CD4-positive, alpha-beta T cell treated with Interleukin-17A for 1 hour (primary cell): Measurements from ENCODE around the gene SRPX.

ENCODE experiments used
- DNase-seq: peaks from one replicate; pipeline ENCODE4 v3.0.0-alpha.2; 2020

The SRPX gene

DNA sequence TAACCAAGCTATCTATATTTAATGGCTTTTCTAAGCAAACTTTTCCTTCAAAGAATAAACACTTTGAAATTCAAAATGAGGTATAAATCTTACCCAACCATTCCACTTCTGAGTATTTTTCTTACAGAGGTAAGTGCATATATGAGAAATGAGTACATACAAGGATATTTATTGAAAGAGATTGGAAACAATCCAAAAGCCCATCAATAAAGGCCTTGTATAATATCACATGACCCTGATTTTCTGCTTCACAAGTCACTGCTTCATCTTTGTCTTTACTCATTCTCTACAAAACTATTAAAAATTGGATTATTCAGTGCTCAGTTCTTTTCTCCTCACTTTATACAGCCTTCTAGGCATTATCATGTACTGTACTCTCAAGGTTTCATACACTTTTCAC lies 91.3 kb downstream of the SRPX start:
- DNase-seq: no peak

DNA sequence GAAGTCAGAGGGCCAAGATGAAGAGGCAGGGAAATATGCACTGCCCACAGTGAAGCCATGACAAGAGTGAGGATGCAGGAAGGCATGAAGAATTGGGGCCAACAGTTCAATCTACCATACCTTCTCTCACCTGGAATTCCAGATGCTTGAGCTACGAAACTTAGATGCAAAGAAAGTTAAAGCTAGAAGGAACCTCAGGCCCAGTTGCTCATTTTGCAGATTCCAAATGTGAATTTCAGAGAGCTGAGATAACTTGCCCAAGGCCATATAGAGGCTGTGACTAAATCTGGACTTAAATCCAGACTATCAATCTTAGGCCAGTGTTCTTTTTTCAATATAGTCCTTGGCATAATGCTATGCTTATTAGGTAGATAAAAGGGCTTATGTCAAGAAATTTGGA lies 92.7 kb downstream of the SRPX start:
- no peak for DNase-seq

DNA sequence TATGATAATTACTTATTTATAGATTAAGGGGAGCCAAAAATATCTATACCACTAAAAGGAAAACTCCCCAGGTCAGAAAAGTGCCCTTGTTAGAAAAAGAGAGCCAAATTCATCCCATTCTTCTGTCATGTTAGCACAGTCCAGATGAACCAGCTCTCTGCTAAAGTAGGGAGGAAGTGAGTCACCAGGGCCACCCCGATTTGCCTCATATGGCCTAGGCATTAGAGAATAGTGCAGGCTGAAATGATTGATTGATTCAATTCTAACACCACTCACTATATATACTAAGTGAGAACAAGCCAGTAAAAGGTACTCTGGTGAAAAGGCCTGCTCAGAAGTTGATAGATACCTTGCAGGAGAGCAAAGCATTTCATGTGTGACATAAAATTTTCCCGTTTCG lies 94.5 kb downstream of the SRPX start:
- DNase-seq: no peak

DNA sequence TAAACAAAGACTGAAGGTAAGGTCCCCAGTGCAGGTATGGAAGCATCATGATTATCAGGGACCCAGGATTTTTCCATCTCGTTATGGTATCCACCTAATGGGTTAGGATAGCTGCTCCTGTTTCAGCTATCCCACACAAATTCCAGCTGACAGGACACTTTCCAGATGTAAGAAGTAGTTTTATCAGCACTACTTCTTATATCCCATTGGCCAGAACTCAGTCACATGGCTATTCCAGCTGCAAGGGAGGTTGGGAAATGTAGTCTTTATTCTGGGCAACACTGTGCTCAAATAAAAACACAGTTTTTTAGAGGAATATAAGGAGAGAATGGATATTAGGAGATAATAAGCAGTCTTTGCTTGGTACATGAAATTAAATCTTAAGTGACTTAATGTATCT lies 96.7 kb downstream of the SRPX start:
- DNase-seq: no peak

DNA sequence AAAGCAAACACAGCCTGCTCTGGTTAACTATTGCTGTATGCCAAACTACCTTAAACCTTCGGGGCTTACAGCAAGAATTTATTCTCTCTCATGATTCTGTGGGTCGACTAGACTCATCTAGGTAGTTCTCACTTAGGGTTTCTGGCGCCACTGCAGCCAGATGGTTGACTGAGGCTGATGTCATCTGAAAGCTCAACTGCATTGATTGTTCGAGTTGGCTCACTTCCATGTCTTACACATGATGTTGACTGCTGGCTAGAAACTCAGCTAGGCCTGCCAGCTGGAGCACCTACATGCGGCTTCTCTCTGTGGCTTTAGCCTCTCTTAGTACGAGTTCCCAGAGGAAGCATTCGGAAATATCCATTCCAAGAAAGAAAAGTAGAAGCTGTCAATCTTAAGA lies 103.2 kb downstream of the SRPX start:
- DNase-seq: no peak

DNA sequence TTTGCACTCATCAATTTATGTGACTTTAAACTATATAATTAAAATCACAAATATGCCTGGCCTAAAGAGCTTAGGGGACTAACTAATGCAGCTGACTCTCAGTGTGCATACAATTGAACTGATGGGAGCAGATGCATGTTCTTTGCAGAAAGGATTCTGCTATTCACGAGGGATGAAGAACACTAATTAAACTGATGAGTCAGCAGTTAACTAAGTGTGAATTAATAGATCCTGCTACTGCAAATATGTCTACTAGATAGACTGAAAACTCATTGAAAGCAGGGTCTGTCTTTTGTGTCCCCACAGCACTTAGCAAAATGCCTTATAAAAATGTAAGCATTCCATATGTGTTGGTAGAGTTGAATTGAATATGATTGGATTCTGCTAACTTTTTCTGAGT lies 104.0 kb downstream of the SRPX start:
- DNase-seq: no peak

DNA sequence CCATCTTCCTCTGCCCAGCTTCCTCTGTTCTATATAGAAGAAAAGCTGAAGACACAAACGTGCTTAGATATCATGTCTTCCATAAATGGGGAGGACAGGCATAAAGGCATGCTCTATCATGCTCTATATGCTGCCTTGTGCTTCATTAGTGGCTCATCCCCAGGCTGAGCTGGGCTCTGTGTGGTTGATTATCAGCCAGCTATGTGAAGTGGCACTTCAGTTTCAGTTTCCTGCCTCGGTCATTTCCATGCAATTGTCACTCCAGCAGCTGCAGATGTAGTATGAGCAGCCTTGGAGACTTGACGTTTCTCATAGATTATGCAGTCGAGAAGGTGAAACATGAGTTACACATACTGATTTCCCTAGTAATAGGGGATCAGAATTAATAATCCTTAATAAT lies 108.1 kb downstream of the SRPX start:
- no peak for DNase-seq

DNA sequence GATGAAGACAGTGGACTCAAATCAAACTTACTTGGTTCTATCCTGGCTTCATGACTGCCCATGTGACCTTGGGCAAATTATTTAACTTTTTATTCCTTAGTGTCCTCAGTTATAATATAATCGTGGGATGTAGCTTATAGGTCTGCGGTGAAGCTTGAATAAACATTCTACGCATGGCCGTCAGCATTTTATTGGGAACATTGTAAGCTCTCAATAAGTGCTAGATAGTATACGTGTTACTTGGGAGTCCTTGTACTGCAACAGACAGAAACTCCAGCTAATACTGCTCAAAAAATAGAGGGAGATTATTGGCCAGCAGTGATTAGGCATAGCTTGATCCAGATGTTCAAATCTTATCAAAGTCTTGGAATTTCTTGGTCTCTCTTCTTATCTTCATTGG lies 109.5 kb downstream of the SRPX start:
- no peak for DNase-seq

DNA sequence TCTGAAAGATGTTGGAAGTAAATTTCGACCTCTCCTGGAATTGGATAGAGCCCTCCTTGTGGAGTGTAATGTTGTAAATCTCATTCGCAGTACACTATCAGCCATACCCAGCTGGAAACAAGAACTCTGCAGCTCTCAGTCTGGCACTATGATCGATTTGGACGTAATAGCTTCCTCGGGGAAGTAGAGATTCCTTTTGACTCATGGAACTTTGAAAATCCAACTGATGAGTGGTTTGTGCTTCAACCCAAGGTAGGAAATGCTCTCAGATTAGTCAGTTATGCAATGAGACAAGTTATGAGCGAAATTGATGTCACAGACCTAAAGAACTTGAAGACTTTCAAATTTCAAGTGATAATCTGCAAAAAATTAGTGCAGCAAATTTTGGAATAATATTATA lies 110.4 kb downstream of the SRPX start:
- DNase-seq: no peak

DNA sequence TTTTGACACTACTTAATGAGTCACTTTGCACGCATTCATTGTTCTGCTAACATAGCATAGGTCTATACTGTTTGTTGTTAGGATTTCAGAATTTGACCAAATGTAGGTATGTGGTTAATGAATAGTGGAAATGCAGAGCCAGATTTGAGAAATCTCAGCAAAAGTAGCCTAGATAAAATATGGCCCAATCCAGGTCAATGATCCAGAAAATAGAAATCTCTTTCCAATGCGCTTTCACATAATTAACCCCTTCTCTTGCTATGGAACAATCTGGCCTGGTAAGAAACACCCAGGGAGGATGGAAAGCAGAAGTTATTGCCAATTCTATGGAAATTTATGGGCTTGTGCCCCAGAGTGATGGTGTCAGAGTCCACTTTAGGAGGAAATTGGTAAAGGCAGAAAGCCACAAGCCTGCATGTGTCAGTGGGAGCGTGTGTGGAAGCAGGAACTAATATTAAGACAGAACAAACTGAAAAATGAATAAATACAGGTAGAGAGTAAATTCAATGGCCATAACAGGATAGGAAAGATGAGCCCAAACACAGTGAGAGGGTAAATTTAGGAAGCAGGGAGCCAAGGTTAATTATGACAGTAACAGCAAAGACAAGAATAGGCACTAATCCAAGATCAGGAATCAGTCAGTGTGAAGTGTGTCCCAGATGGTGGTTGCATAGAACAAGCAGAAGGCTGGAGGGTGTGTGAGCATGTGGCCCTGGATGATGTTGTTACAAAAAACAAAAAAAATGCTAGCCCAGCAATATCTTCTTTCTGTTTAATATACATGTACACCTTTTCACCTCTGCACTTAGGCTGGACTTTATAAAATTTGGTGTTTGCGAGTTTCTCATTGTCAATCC lies 111.4 kb downstream of the SRPX start:
- no peak for DNase-seq

DNA sequence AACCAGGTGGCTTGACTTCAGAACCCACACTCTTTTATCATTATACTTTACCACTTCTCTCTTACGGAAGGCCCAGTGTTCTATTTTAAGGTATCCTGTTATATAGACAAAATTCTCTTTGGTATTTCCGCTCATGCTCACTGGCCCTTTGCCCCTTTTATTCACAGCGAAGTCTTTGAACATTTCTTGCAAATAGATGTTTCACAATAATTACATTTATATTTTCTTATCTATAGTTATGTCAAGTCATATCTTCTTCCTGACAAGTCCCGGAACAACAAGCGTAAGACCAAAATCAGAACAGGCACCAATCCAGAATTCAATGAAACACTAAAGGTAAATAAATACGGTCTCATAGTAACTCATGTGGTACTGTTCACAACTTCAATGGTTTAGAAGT lies 112.3 kb downstream of the SRPX start:
- no peak for DNase-seq

DNA sequence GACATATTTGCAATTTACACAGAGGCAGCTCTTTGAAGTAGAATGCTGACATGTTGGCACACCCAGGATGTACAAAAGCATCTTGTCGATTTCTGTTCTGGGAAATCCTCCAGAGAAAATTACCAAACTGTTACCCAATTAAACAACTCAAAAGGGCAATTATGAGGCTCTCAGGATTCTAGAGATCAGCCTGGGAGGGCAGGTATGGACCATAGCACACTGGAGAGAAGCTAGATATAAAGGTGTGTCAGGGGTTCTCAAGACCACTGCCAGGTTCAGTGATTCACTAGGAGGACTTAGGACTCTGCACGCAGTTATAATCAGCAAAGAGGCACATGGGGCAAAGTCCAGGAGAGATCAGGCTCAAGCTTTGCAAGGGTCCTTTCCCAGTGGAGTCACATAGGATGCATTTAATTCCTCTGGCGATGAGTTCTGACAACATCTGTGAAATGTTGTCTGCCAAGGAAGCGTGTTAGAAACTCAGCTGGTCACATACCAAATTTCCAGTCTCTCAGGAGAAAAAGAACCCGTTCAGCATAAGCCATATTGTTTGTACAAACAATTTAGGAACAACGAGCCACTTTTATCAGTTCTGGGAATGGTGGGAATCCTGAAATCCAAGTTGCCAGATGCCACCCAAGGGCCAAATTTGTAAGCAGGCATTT lies 113.5 kb downstream of the SRPX start:
- no peak for DNase-seq

DNA sequence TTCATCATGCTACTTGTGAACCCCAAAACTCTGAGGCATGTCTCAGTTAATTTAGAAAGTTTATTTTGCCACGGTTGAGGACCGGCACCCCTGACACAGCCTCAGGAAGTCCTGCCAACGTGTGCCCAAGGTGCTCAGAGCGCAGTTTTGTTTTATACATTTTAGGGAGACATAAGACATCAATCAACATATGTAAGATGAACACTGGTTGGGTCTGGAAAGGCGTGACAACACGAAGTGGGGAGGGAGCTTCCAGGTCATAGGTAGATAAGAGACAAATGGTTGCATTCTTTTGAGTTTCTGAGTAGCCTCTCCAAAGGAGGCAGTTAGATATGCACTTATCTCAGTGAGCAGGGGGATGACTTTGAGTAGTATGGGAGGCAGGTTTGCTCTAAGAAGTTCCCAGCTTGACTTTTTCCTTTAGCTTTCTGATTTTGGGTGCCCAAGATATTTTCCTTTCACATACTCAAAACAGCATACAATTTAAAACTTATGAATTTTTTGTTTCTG lies 115.4 kb downstream of the SRPX start:
- DNase-seq: no peak

DNA sequence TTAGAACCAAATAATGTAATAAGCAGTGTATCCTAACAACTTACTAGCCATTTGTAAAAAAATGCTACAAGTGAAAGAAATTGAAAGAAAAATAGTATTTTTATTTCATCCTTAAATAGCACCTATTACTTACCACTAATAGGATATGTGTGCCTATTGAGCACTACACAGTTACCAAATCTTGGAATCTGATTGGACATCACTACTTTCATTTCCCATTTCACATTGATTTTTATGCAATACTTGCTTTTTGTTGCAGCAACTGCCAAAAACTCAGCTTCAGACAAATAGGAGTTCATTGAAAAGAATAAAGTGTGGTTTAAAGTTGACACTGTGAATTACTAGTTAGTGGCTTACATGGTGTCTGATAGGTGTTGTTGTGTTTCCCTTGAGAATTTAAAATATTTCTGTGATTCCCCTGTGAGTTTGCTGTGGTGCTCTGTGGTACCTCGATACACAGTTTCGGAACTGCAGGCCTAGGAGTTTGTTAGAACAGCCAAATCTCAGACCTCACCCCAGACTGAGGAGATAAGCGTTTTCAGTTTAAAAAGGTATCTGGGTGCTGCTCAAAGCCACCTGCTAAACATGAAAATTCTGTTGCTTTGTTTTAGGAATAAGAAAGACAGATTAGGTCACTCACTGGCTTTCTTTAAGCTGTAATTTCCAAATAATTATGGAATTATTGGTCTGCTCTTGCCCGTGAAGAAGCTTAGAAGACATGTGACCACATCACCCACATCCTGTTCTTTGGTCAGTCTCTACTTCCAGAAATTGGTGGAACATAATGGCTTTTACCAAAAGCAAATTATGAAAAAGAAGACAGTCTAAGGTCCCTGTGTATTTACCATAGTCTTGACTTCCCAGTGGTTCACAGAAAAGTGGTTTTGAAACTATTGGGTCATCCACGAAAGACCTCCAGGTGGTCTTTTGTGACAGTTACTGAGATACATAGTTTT lies 116.5 kb downstream of the SRPX start:
- no peak for DNase-seq

DNA sequence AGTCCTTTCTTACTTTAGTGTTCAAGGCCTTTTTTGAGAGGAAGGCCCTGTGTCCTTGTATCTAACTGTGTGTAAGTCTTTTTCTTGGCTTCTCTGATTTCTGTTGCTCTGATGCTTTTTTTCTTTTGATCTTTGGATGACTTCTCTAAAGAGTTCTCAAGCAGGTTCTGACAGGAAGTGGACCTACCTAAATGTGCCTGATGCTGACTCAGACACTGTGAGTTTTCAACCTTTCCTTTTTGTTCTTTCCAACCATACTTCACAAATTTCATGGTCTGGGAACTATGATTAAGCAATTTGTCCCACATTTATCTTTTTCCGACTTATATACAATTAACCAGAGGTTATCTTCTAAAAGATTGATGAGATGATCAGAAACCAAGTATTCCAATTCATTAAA lies 117.8 kb downstream of the SRPX start:
- DNase-seq: no peak

DNA sequence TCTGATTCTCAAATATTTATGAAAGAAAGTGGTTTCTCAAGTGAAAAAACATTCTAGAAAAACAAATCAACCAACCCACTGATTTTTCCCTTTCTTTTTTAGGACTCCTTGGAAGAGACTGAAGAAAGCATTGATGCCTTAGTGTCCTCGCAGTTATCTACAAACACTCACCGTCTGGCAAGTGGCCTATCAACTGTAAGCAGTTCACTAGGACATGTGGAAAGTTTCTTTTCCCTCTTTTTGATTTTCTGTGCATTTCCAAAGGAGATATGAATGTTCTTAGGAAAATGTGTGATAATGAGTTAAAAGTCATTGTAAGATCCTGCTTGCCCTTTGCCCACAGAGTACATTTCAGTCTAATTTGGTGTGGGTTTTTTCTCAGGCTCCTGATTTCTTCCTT lies 118.4 kb downstream of the SRPX start:
- no peak for DNase-seq

DNA sequence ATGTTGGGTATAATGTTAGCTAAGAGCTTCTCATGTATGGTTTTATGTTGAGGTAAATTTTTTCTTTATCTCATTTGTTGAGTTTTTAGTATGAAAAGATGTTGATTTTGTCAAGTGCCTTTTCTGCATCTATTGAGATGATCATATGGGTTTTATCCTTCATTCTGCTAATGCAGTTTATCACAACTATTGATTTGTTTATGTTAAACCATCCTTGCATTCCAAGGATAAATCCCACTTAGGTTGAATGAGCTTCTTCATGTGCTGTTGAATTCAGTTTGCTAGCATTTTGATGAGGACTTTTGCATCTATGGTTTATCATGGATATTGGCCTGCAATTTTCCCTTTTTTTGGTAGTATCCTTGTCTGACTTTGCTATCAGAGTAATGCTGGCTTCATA lies 121.0 kb downstream of the SRPX start:
- no peak for DNase-seq
